Amniotic stem cell (primary cell): ENCODE data around the gene DNAH10.
A peak's percentile ranks its signal among the peaks of the same experiment; 100 is the strongest.

Source experiments
- DNase-seq: peaks from one replicate; lab custom pipeline; 2025; lab: John Stamatoyannopoulos, UW

DNAH10 gene

GRCh38 chr12:123948796-123949769 is 187.0 kb downstream of the DNAH10 start:
- no peak for DNase-seq

GRCh38 chr12:123949770-123950165 is 187.7 kb downstream of the DNAH10 start:
- no peak for DNase-seq

- no peak for DNase-seq
Observed at GRCh38 chr12:123950476-123951349, 188.6 kb downstream of the DNAH10 start.

GRCh38 chr12:123951467-123951866 is 189.4 kb downstream of the DNAH10 start:
- DNase-seq: no peak

GRCh38 chr12:123952037-123952436 is 189.9 kb downstream of the DNAH10 start:
- no peak for DNase-seq

- DNase-seq: no peak
Observed at GRCh38 chr12:123954647-123955350, 192.7 kb downstream of the DNAH10 start.

- no peak for DNase-seq
Observed at GRCh38 chr12:123956249-123956648, 194.1 kb downstream of the DNAH10 start.

- no peak for DNase-seq
Observed at GRCh38 chr12:123957196-123957595, 195.1 kb downstream of the DNAH10 start.

GRCh38 chr12:123958462-123958861 is 196.4 kb downstream of the DNAH10 start:
- no peak for DNase-seq

- no peak for DNase-seq
Observed at GRCh38 chr12:123958876-123959275, 196.8 kb downstream of the DNAH10 start.

GRCh38 chr12:123960029-123960735 is 198.1 kb downstream of the DNAH10 start:
- DNase-seq: no peak

GRCh38 chr12:123960856-123961255 is 198.8 kb downstream of the DNAH10 start:
- DNase-seq: no peak

- no peak for DNase-seq
Observed at GRCh38 chr12:123961585-123962345, 199.7 kb downstream of the DNAH10 start.

GRCh38 chr12:123962513-123962912 is 200.4 kb downstream of the DNAH10 start:
- DNase-seq: no peak

GRCh38 chr12:123963821-123964220 is 201.7 kb downstream of the DNAH10 start:
- no peak for DNase-seq

- no peak for DNase-seq
Observed at GRCh38 chr12:123965382-123965781, 203.3 kb downstream of the DNAH10 start.

GRCh38 chr12:123966596-123966995 is 204.5 kb downstream of the DNAH10 start:
- peak; percentile 37 for DNase-seq

GRCh38 chr12:123967121-123967586 is 205.1 kb downstream of the DNAH10 start:
- no peak for DNase-seq

GRCh38 chr12:123971449-123971769 is 209.3 kb downstream of the DNAH10 start:
- DNase-seq: no peak

GRCh38 chr12:123971770-123972456 is 209.8 kb downstream of the DNAH10 start:
- no peak for DNase-seq
